Aorta (tissue), 5 donors: ENCODE data around the gene TMC1. TPM values are rescaled to one million over a fixed set of nuclear protein-coding genes. Genes with fewer than 3 reads are reported as not detected.
"Not testable (repeated sequence)": the region's sequence is repeated elsewhere in the genome, so short reads cannot be mapped to it uniquely, and the experiment has no call there.

Source experiments
- ATAC-seq: fragments of 200-7000 bp; cut with Tn5 transposase; one replicate; pipeline ENCODE4 v1.9.1; 2022; ENCODE audit warnings: moderate library complexity; ENCODE audit not compliant: low FRiP score
- DNase-seq, 2 donors: peaks; one replicate each; pipeline ENCODE4 v3.0.0-alpha.2; 2020
- H3K27ac ChIP-seq, 2 donors: one replicate each; pipeline ENCODE4 v1.5.1; 2013; ENCODE audit warnings: low read length in 2 of 2, mild to moderate bottlenecking in 2 of 2, moderate library complexity in 2 of 2, control low read depth in 1 of 2, inconsistent platforms in 1 of 2, low read depth in 1 of 2
- H3K27me3 ChIP-seq, 2 donors: one replicate each; pipeline ENCODE4 v1.6.1; 2013; ENCODE audit warnings: control low read depth in 1 of 2, low read length in 1 of 2, mild to moderate bottlenecking in 1 of 2, moderate library complexity in 1 of 2; ENCODE audit not compliant: insufficient read depth in 2 of 2, control insufficient read depth in 1 of 2
- H3K36me3 ChIP-seq, 2 donors: one replicate each; pipeline ENCODE4 v1.6.1; 2013; ENCODE audit warnings: control low read depth in 1 of 2, low read length in 1 of 2, mild to moderate bottlenecking in 1 of 2; ENCODE audit not compliant: insufficient read depth in 2 of 2, control insufficient read depth in 1 of 2
- H3K4me1 ChIP-seq, 2 donors: one replicate each; pipeline ENCODE4 v1.6.1; 2013; ENCODE audit warnings: low read length in 2 of 2, control low read depth in 1 of 2, mild to moderate bottlenecking in 1 of 2, moderate library complexity in 1 of 2; ENCODE audit not compliant: insufficient read depth in 2 of 2, control insufficient read depth in 1 of 2
- H3K4me3 ChIP-seq, 2 donors: one replicate each; pipeline ENCODE4 v1.5.1; 2013; ENCODE audit warnings: low read length in 2 of 2, control low read depth in 1 of 2, mild to moderate bottlenecking in 1 of 2
- H3K9me3 ChIP-seq: one replicate; pipeline ENCODE4 v1.6.1; 2013; ENCODE audit warnings: mild to moderate bottlenecking, low read length; ENCODE audit not compliant: control insufficient read depth
- WGBS, 2 donors: extraction: QIAGEN DNeasy Blood & Tissue Kit; methylation state at CpG; one replicate each; pipeline ENCODE4 v1.1.7; 2013; 5-methylcytosine and 5-hydroxymethylcytosine counted together
- intact Hi-C, 2 donors: fragments of 100-400 bp; cut with DNase I; formaldehyde crosslinking; loops; one replicate each; pipeline versions ENCODE4 v1.14.2 to v1.15.0; 2022
- polyA plus RNA-seq, 2 donors: library from polyadenylated mRNA; stranded (reverse); fragments of 200-250 nt; gene quantifications; one replicate each; pipeline ENCODE4 v1.2.3, GENCODE V29; 2013
- total RNA-seq, 2 donors: library from RNA; stranded (reverse); fragmentation: NEBNext Ultra II Directional; extraction: Animal tissue kit (Norgen Biotek cat#: 25700); gene quantifications; one replicate each; pipeline ENCODE4 v1.2.1, GENCODE V29; 2021
- donor health status: healthy with polysubstance abuse.
- donor health status: Bipolar disorder and iron deficiency.
- donor health status: DM: no; HTN: no; CAD: no.
- donor health status: DM: no; HTN: no; CAD: no.
- donor health status: DM: yes; HTN: yes; CAD: no.

TMC1 gene
- total and polyA plus RNA-seq, 4 donors, result 0.62 to 2.9 TPM; not detected in 2

DNA sequence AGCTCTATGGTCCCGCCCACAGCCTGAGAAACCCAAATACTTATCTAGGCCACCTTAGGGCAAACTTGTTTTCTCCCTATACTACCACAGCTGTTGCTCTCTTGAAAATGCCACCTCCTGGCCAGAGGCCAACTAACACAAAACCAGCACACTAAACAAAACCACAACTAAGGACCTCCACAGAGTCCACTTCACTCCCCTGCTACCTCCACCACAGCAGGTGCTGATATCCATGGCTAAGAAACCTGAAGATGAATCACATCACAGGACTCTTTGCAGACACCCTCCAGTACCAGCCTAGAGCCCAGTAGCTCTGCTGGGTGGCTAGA, 323.0 kb downstream of the TMC1 start:
- intact Hi-C loops, result no loop called here
- WGBS, 2 donors, result 95 to 98% methylated on average over 1 of the region's 1 CpG
- Histone ChIP-seq H3K36me3 (no peaks in the 10 kb centered on the region), H3K4me1 (no peaks in the 10 kb centered on the region), H3K27ac (no peak overlapping the region), H3K27me3 (no peaks in the 10 kb centered on the region), H3K4me3 (no peak overlapping the region), H3K9me3 (no peaks in the 10 kb centered on the region)
- DNase-seq (no peak), ATAC-seq (no peak)

DNA sequence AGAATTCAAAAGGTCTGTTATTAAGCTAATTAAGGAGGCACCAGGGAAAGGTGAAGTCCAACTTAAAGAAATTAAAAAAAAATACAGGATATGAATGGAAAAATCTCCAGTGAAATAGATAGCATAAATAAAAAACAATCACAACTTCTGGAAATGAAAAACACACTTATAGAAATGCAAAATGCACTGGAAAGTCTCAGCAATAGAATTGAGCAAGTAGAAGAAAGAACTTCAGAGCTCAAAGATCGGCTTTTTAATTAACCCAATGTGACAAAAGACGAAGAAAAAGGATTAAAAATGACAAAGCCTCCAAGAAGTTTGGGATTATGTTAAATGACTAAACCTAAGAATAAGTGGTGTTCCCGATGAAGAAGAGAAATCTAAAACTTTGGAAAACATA, 323.6 kb downstream of the TMC1 start:
- WGBS, 2 donors, result 96 to 98% methylated on average over 3 of the region's 3 CpGs
- H3K4me3 ChIP-seq, DNase-seq, intact Hi-C loops, H3K27ac ChIP-seq, H3K27me3 ChIP-seq, H3K9me3 ChIP-seq, ATAC-seq, H3K36me3 ChIP-seq, H3K4me1 ChIP-seq: not testable (repeated sequence)

DNA sequence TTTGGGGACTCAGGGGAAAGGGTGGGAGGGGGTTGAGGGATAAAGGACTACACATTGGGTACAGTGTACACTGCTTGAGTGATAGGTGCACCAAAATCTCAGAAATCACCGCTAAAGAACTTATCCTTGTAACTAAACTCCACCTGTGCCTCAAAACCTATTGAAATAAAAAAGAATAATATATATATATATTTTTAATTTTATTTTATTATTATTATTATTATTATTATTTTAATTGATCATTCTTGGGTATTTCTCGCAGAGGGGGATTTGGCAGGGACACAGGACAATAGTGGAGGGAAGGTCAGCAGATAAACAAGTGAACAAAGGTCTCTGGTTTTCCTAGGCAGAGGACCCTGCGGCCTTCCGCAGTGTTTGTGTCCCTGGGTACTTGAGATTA, 328.8 kb downstream of the TMC1 start:
- not testable (repeated sequence) for H3K36me3 ChIP-seq, H3K27me3 ChIP-seq, H3K4me3 ChIP-seq, H3K9me3 ChIP-seq, DNase-seq, H3K4me1 ChIP-seq, ATAC-seq, H3K27ac ChIP-seq
- WGBS, 2 donors, result 85 to 94% methylated on average over 4 of the region's 4 CpGs
- intact Hi-C loops, result loop anchor here in 1 of 2 donors (10.0 kb wide), 1 partner anchor 335 kb away; no protein-coding TSS in a partner anchor

DNA sequence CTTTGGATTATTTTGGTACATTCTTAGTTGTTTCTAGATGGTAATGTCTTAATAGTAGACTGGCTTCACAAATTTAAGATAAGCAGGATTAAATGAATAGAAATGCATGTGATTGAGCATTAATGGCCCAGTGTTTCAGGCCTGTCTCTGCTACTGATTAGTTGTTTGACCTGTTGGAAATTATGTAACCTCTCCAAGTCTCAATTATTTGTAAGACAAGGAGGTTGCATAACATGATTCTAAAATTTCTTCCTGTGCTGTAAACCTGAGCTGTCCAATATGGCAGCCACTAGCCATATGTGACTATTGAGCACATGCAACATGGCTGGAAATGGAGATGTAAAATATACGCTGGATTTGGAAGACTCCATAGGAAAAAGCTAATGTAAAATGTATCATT, 333.9 kb downstream of the TMC1 start:
- Histone ChIP-seq H3K36me3 (no peaks in the 10 kb centered on the region), H3K27me3 (no peaks in the 10 kb centered on the region), H3K4me3 (no peak overlapping the region), H3K27ac (no peak overlapping the region), H3K9me3 (no peaks in the 10 kb centered on the region), H3K4me1 (peaks cover 2 to 11% of the 10 kb centered on the region in 2 donors)
- ATAC-seq, result no peak
- intact Hi-C loops, result loop anchor here (5.0 to 10.0 kb wide), 2 partner anchors 167 to 329 kb away; no protein-coding TSS in a partner anchor
- no peak for DNase-seq
- WGBS, 2 donors, result 96 to 98% methylated on average over 1 of the region's 1 CpG

DNA sequence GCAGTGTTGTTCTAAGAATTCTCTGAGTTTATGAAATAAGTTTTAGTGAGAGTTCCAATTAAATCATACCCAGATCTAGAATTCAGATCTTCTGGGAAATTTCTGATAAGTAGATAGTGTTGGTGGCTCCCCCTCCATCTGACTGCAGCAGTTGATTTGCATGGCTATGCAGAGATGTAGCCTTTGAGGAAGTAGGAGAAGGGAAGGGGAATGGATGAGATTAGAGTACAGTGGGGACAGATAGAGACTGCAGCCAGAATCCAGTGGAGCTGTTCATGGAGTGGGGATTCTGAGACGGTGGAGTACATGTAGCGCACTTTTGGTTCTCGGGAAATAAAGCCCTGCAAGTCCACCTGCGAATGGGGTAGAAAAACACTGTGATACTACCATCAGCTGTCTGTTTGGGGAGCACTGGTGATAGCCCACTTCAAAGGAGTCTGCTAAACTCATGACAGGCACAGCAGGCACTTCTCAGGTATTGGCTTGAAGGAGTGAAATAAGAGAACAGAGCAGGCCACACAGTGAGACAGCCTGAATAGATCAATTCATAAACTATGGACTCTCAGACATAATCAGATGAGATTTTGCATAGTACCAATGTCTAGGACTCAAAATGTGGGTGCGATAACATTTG, 334.6 kb downstream of the TMC1 start:
- no peak overlapping the region for H3K27ac ChIP-seq
- H3K4me3 ChIP-seq, result no peak overlapping the region
- no peak for ATAC-seq
- intact Hi-C loops, result loop anchor here (2.0 to 10.0 kb wide), 4 partner anchors 166 to 329 kb away; no protein-coding TSS in a partner anchor
- peaks cover 2 to 11% of the 10 kb centered on the region in 2 donors for H3K4me1 ChIP-seq
- no peaks in the 10 kb centered on the region for H3K36me3 ChIP-seq
- no peaks in the 10 kb centered on the region for H3K9me3 ChIP-seq
- no peak for DNase-seq
- H3K27me3 ChIP-seq, result no peaks in the 10 kb centered on the region
- WGBS, 2 donors, result 77 to 79% methylated on average over 5 of the region's 5 CpGs

DNA sequence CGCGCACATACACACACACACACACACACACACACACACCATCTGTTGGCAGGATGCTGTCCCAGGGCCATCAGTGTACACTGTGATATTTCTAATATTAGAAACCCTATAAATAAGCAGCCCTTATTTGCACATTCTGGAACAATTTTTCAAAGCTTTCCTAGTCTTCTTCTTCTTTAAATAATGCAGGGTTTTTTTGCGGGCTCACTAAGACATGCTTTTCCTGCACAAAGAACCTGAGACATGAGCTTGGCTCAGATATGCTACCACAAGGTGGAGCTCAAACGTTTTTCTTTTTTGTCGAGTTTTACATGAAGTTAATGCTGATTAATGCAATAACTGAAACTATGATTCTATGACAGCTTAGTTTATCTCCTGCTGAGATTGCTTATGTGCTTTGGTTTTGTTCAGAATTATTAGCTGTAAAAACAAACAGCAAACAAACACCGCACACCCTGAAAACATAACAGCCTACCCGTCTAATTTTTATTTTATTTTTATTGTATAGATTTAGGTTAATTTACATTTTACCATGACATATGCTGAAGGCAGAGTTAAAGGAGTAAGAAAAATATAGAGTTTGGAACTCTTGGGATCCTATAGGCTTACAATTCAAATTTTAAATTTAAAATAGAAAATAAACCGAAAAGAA, 335.7 kb downstream of the TMC1 start:
- peak; percentile 88 for ATAC-seq

DNA sequence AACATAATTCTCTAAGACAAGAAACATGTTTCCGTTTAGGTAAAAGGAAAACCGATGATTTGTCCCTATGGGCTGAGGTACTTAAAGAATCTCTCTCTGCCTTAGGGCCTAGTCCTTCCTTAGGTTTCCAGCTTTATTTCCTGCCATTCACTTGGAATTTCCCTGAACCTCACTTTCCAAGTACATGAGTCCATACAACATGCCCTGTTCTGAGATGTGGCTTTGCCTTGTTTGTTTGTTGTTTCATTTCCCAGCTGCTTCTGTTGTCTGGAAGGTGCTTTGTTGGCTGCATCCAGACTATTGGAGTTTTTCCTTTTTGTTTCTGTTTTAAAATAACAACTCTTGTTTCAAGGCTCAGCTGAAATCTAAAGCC, 336.2 kb downstream of the TMC1 start:
- WGBS, 2 donors, result 79 to 85% methylated on average over 2 of the region's 2 CpGs
- ATAC-seq (no peak), DNase-seq (no peak)
- H3K27ac ChIP-seq, result no peak overlapping the region
- no peaks in the 10 kb centered on the region for H3K36me3 ChIP-seq
- intact Hi-C loops, result loop anchor here (2.0 to 10.0 kb wide), 4 partner anchors 165 to 327 kb away; no protein-coding TSS in a partner anchor
- H3K4me3 ChIP-seq, result no peak overlapping the region
- no peaks in the 10 kb centered on the region for H3K27me3 ChIP-seq
- H3K9me3 ChIP-seq, result no peaks in the 10 kb centered on the region
- H3K4me1 ChIP-seq, result peaks cover 2 to 11% of the 10 kb centered on the region in 2 donors

More for the DNA sequence above, 335.7 kb downstream of the TMC1 start:
- Histone ChIP-seq H3K4me3 (no peak overlapping the region), H3K36me3 (no peaks in the 10 kb centered on the region), H3K9me3 (no peaks in the 10 kb centered on the region), H3K27me3 (no peaks in the 10 kb centered on the region), H3K27ac (no peak overlapping the region), H3K4me1 (peaks cover 2 to 11% of the 10 kb centered on the region in 2 donors)
- 35 to 36% methylated on average over 8 of the region's 8 CpGs for WGBS, 2 donors
- intact Hi-C loops, result loop anchor here (2.0 to 10.0 kb wide), 4 partner anchors 165 to 328 kb away; no protein-coding TSS in a partner anchor
- DNase-seq, result no peak

DNA sequence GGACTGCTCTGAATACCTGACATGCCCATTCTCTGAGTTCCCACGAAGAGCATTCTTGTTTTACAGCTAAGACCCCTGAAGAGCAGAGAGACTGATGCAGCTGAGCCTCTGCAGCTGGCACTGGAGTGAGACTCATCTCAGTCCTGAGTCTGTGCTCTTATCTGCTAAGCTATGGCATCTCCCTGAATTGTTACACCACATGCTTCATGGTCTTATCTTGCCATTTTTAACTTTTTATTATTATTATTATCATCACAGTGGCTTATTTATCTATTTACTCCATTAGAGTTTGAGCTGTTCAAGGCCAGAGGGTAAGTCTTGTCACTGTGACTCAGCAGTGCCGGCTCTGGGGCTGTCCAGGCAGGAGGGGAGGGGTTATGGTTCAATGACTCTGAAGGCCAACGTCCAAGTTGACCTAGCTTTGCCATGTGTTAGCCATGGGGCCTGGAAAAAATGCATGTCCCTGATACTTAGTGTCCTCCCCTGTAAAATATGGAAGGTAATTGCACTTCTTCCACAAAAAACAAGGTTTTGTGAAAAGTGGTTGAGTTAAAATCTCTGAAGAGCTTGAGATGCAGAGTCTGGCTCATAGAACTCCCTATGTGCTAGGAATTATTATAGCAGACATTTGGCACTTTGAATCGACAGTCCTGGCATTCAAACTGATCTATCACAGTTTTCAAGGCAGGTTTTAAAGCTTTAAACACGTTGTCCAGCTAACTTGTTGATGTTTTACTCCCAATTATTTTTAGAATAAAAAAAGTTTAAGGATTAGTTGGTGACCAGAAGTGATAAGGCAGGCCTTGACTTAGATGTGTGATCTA, 336.9 kb downstream of the TMC1 start:
- ATAC-seq (peak; percentile 75), DNase-seq (peak in 1 of 2 donors; percentile 48)
- no peaks in the 10 kb centered on the region for H3K9me3 ChIP-seq
- no peak overlapping the region for H3K4me3 ChIP-seq
- H3K36me3 ChIP-seq, result no peaks in the 10 kb centered on the region
- H3K4me1 ChIP-seq, result peaks cover 2 to 11% of the 10 kb centered on the region in 2 donors
- intact Hi-C loops, result loop anchor here (5.0 to 10.0 kb wide), 2 partner anchors 164 to 326 kb away; no protein-coding TSS in a partner anchor
- no peak overlapping the region for H3K27ac ChIP-seq
- 8 to 17% methylated on average over 5 of the region's 5 CpGs for WGBS, 2 donors
- no peaks in the 10 kb centered on the region for H3K27me3 ChIP-seq
